ENCODE measurements around the gene RAPGEF1.
"Not testable (repeated sequence)": the region's sequence is repeated elsewhere in the genome, so short reads cannot be mapped to it uniquely, and the experiment has no call there.

RAPGEF1 gene, protein sequence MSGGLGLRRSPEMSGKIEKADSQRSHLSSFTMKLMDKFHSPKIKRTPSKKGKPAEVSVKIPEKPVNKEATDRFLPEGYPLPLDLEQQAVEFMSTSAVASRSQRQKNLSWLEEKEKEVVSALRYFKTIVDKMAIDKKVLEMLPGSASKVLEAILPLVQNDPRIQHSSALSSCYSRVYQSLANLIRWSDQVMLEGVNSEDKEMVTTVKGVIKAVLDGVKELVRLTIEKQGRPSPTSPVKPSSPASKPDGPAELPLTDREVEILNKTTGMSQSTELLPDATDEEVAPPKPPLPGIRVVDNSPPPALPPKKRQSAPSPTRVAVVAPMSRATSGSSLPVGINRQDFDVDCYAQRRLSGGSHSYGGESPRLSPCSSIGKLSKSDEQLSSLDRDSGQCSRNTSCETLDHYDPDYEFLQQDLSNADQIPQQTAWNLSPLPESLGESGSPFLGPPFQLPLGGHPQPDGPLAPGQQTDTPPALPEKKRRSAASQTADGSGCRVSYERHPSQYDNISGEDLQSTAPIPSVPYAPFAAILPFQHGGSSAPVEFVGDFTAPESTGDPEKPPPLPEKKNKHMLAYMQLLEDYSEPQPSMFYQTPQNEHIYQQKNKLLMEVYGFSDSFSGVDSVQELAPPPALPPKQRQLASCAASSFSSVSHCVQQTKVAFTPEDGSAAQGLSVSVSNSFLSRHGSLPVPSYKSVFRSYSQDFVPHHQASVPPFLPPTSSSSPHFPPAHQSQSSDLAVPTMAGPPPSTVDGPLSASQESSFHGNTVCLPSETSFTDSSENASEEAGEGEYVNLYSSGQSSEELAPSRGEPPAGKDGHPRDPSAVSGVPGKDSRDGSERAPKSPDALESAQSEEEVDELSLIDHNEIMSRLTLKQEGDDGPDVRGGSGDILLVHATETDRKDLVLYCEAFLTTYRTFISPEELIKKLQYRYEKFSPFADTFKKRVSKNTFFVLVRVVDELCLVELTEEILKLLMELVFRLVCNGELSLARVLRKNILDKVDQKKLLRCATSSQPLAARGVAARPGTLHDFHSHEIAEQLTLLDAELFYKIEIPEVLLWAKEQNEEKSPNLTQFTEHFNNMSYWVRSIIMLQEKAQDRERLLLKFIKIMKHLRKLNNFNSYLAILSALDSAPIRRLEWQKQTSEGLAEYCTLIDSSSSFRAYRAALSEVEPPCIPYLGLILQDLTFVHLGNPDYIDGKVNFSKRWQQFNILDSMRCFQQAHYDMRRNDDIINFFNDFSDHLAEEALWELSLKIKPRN (N-terminal part only)

GRCh38 chr9:131739959-131740648, at the start of gene RAPGEF1:
RAPGEF1 (minus strand) TSS chr9:131740076; CDS start chr9:131739830, 246 bp downstream.
- peak; percentile 68 for DNase-seq

DNA sequence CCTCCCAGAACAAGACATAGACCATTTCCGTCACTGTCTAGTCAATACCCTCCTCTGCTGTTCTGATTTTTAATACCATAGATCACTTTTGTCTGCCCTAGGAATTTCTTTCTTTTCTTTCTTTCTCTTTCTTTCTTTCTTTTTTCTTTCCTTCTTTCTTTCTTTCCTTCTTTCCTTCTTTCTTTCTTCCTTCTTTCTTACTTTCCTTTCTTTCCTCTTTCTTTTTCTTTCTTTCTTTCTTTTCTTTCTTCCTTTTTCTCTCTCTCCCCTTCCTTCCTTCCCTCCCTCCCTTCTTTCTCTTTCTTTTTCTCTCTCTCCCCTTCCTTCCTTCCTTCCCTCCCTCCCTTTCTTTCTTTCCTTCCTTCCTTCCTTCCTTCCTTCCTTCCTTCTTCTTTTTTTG, 49.0 kb upstream of the RAPGEF1 start:
- no peak for DNase-seq

DNA sequence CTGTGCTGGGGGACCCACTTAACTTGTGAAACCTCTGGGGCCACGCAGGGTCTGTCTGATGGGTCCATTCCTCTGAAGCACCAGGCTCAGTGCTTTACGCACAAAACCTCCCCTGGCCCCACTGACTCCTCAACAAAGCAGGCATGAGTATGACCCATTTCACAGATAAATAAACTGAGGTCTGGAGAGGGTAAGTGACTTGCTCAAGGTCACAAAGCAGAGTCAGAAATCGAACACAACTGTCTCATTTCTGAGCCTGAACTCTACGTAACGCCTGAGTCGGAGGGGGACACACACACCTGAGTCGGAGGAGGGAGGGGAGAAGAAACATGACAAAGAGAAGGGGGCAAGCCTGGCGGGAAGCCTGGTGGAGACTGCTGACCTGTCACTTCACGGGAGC, 48.0 kb upstream of the RAPGEF1 start:
- DNase-seq: no peak

- no peak for DNase-seq
Measured at GRCh38 chr9:131784748-131785501, 45.0 kb upstream of the RAPGEF1 start.

- DNase-seq: no peak
Measured at GRCh38 chr9:131781069-131781468, 41.2 kb upstream of the RAPGEF1 start.

GRCh38 chr9:131776473-131776872, 36.6 kb upstream of the RAPGEF1 start:
- DNase-seq: peak; percentile 55

GRCh38 chr9:131776036-131776435, 36.2 kb upstream of the RAPGEF1 start:
- no peak for DNase-seq

DNA sequence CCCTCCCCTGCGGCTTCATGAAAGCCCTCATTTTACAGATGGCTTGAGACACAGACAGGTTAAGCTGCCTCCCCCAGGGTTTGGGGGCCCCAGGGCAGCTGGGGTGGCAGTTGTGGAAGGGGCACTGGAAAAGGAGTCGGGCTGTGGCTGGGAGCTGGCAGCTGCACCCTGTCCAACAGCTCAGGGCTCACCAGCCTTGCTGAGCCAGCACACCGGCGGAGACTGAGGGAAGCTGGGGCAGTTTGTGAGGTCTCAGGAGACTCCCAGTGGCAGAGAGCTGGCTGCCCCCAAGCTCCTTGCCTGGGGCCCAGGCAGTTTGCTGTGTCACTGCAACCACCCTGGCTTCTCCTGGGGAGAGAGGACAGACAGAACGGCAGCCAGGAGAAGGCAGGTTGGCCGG, 34.8 kb upstream of the RAPGEF1 start:
- DNase-seq: no peak

DNA sequence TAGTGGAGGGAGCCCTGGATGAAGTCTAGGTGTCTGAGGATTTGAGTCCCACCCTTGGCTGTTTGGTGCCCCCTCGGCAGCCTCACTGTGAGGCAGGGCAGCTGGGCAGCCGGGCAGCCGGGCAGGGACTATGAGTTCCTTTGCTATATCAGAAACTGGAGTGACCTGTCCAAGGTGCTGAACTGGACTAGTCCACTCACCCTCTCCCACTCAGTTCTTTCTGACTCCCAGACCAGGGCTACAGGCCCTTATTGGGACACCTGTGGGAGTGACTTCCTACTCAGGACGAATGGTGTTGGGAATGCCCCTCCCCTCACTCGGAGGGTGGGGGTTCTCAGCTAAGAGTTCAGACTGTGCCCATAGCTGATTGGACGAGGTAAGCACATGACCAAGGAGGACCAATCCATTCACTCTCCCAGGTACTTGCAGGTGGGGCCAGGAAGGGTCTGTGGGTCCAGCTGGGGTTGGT, 34.1 kb upstream of the RAPGEF1 start:
- DNase-seq: peak; percentile 62

- no peak for DNase-seq
Measured at GRCh38 chr9:131772940-131773339, 33.1 kb upstream of the RAPGEF1 start.

DNA sequence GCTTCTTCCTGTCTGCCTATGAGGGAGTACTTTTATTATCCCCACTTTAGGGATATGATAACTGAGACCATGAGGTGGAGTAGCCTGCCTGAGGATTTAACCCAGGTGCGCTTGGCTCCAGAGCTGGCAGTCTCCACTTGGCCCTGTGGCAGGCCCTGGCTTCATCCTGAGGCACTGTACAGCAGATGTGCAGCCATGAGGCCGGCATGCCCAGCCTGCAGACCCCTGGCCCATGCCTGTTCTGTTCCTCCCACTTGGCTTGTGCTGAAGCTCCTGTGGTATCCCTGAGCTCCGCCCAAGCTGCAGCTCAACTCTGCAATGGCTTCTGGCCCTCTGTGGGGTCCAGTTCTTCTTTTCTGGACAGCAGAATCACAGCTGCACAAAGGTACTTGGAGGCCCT, 31.8 kb upstream of the RAPGEF1 start:
- DNase-seq: no peak

DNA sequence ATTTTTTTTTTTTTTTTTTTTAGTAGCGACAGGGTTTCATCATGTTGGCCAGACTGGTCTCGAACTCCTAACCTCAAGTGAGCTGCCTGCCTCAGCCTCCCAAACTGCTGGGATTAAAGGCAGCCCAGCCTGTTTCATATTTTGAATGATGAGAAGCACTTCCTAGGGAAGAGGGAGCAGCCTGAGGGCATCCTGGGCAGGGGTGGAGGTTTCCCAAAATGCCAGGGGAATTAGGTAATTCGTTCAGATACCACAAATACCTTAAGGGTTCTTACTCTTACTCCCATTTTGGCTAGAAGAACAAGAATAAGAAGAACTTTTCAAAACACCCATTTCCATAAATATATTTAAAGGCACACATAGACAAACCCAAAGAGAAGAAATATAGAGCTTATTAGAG, 29.5 kb upstream of the RAPGEF1 start:
- no peak for DNase-seq

- no peak for DNase-seq
Measured at GRCh38 chr9:131764568-131764967, 24.7 kb upstream of the RAPGEF1 start.

- peak; percentile 73 for DNase-seq
Measured at GRCh38 chr9:131762356-131762932, 22.6 kb upstream of the RAPGEF1 start.

GRCh38 chr9:131759017-131759647, 19.3 kb upstream of the RAPGEF1 start:
- DNase-seq: no peak

- DNase-seq: no peak
Measured at GRCh38 chr9:131757549-131757948, 17.7 kb upstream of the RAPGEF1 start.

DNA sequence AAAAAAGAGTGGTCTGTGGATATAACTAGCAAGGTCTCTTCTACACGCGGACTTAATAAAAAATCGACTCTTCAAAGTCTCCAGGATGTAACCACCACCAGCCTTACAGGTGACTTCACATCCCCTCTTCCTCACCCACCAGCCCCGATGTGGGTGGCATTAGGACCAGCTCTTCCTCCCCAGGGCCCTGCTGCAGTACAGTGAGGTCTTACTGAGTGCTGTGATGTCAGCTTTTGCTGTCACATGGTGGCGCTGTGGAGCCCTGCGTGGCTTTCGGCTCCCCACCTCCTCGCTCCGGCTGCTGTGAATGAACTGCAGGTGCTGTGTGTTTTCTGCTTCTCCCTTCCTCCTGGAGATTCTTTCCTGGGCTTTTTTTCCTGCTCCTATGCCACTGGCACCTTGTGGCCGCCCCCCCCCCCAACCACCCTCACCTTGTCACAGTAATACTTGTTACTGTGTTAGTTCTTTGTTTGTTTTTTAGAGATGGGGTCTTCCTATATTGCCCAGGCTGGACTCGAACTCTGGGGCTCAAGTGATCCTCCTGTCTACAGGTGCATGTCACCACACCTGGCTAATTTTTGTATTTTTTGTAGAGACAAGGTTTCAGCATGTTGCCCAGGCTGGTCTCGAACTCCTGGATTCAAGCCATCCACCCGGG, 15.8 kb upstream of the RAPGEF1 start:
- DNase-seq: peak; percentile 83

DNA sequence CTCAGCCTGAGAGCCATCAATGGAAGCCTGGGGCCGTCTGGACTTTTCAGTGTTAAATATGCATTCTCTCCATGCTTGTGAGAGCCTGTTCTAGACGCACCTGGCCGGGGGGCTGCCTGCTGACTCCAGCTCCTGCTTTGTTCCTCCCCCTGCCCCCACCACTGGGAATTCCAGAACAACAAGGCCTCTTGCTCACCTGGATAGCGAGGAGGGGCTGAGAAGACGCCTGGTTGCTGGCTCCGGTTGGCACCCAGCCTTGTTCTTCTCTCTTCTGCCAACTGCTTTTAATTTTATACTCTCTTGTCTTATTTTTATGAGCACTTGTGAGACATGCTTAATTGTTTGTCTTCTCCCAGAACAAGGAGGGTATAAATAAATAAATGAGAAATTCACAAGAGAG, 15.0 kb upstream of the RAPGEF1 start:
- DNase-seq: no peak

GRCh38 chr9:131753751-131754150, 13.9 kb upstream of the RAPGEF1 start:
- not testable (repeated sequence) for DNase-seq

DNA sequence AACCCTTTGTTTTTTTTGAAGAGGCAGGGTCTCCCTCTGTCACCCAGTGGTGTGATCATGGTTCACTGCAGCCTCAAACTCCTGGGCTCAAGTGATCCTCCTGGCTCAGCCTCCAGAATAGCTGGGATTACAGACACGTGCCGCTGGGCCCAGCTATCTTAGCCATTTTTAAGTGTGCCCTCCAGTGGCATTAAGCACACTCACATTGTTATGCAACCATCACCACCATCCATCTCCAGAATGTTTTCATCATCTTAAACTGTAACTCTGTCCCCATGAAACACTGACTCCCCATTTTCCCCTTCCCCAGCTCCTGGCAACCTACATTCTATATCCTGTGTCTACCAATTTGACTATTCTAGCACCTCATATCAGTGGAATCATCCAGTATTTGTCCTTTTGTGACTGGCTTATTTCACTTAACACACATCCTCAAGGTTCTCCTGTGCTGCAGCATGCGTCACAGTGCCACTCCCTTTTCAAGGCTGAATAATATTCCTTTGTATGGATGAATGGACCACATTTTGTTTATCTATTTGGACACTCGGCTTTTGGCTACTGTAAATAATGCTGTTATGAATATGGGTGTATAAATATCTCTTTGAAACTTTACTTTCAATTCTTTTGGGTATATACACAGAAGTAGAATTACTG, 12.5 kb upstream of the RAPGEF1 start:
- no peak for DNase-seq

Data from right hindlimb (tissue), 1 donor.